ENCODE results near the gene SPG11.
A peak's percentile ranks its signal among the peaks of the same experiment; 100 is the strongest.
"Not testable (repeated sequence)": the region's sequence is repeated elsewhere in the genome, so short reads cannot be mapped to it uniquely, and the experiment has no call there.

The SPG11 gene, protein sequence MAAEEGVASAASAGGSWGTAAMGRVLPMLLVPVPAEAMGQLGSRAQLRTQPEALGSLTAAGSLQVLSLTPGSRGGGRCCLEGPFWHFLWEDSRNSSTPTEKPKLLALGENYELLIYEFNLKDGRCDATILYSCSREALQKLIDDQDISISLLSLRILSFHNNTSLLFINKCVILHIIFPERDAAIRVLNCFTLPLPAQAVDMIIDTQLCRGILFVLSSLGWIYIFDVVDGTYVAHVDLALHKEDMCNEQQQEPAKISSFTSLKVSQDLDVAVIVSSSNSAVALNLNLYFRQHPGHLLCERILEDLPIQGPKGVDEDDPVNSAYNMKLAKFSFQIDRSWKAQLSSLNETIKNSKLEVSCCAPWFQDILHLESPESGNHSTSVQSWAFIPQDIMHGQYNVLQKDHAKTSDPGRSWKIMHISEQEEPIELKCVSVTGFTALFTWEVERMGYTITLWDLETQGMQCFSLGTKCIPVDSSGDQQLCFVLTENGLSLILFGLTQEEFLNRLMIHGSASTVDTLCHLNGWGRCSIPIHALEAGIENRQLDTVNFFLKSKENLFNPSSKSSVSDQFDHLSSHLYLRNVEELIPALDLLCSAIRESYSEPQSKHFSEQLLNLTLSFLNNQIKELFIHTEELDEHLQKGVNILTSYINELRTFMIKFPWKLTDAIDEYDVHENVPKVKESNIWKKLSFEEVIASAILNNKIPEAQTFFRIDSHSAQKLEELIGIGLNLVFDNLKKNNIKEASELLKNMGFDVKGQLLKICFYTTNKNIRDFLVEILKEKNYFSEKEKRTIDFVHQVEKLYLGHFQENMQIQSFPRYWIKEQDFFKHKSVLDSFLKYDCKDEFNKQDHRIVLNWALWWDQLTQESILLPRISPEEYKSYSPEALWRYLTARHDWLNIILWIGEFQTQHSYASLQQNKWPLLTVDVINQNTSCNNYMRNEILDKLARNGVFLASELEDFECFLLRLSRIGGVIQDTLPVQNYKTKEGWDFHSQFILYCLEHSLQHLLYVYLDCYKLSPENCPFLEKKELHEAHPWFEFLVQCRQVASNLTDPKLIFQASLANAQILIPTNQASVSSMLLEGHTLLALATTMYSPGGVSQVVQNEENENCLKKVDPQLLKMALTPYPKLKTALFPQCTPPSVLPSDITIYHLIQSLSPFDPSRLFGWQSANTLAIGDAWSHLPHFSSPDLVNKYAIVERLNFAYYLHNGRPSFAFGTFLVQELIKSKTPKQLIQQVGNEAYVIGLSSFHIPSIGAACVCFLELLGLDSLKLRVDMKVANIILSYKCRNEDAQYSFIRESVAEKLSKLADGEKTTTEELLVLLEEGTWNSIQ (N-terminal part only)

GRCh38 chr15:44663410-44664308 lies at the start of gene SPG11:
Gene SPG11 (minus strand): TSS chr15:44663662. CDS start chr15:44663647, 15 bp downstream.
- peak; percentile 92 to 97 (median 93) for DNase-seq

DNA sequence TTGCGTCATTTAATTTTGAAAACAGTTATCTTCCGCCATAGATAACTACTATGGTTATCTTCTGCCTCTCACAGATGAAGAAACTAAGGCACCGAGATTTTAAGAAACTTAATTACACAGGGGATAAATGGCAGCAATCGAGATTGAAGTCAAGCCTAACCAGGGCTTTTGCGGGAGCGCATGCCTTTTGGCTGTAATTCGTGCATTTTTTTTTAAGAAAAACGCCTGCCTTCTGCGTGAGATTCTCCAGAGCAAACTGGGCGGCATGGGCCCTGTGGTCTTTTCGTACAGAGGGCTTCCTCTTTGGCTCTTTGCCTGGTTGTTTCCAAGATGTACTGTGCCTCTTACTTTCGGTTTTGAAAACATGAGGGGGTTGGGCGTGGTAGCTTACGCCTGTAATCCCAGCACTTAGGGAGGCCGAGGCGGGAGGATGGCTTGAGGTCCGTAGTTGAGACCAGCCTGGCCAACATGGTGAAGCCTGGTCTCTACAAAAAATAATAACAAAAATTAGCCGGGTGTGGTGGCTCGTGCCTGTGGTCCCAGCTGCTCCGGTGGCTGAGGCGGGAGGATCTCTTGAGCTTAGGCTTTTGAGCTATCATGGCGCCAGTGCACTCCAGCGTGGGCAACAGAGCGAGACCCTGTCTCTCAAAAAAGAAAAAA lies 49.0 kb upstream of the SPG11 start:
- peak; percentile 4 to 44 (median 41) for DNase-seq

DNA sequence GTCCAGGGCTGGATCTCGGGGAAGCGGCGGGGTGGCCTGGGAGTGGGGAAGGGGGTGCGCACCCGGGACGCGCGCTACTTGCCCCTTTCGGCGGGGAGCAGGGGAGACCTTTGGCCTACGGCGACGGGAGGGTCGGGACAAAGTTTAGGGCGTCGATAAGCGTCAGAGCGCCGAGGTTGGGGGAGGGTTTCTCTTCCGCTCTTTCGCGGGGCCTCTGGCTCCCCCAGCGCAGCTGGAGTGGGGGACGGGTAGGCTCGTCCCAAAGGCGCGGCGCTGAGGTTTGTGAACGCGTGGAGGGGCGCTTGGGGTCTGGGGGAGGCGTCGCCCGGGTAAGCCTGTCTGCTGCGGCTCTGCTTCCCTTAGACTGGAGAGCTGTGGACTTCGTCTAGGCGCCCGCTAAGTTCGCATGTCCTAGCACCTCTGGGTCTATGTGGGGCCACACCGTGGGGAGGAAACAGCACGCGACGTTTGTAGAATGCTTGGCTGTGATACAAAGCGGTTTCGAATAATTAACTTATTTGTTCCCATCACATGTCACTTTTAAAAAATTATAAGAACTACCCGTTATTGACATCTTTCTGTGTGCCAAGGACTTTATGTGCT lies 48.4 kb upstream of the SPG11 start:
- peak in 2 of 3 experiments; percentile 48 to 58 for DNase-seq

DNA sequence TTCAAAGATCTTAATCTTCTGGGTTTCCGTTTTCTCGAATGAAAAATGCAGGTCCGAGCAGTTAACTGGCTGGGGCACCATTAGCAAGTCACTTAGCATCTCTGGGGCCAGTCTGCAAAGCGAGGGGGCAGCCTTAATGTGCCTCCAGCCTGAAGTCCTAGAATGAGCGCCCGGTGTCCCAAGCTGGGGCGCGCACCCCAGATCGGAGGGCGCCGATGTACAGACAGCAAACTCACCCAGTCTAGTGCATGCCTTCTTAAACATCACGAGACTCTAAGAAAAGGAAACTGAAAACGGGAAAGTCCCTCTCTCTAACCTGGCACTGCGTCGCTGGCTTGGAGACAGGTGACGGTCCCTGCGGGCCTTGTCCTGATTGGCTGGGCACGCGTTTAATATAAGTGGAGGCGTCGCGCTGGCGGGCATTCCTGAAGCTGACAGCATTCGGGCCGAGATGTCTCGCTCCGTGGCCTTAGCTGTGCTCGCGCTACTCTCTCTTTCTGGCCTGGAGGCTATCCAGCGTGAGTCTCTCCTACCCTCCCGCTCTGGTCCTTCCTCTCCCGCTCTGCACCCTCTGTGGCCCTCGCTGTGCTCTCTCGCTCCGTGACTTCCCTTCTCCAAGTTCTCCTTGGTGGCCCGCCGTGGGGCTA lies 47.8 kb upstream of the SPG11 start, which contains the start of the genes B2M and PATL2:
Gene B2M, plus strand, starts transcription at position 422 of the 647 bp plus-strand sequence. Its CDS starts 30 bp downstream, at position 452.
Gene PATL2, minus strand, starts transcription at position 228 of the 647 bp plus-strand sequence. CDS start 34,833 bp downstream, outside the sequence.
- peak; percentile 83 to 95 (median 91) for DNase-seq

- DNase-seq = peak in 2 of 3 experiments; percentile 26 to 43
Measured at GRCh38 chr15:44710236-44711095, 47.0 kb upstream of the SPG11 start.

DNA sequence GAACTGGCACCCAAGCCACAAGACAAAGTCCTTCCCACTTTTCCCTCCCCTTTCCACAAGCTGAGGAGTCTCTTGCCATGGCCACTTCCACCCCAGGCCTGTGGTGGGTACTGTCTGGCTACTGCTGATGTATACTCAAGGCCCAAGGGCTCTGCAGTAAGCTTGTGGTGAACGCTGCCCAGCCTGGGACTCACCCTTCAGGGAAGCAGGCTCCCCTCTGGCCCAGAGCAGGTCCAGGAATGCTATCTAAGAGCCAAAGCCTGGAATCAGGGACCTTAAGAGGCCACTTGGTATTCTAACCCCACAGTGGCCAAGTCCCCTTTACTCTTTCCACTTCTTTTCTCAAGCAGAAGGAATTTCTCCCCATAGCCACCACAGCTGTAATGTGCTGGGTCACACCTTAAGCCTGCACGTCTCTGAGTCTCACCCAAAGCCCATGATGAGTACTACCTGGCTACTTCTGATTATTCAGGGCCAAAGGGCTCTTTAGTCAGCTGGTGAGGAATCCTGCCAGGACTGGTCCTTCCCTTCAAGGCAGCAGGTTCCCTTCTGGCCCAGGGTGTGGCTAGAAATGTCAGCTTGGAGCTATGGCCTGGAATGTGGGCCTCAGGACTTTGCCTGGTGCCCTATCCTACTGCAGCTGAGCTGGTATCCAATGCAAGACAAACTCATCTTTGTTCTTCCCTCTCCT lies 43.6 kb upstream of the SPG11 start:
- no peak for DNase-seq

GRCh38 chr15:44706401-44706800 lies 42.9 kb upstream of the SPG11 start:
- no peak for DNase-seq

GRCh38 chr15:44705986-44706385 lies 42.5 kb upstream of the SPG11 start:
- DNase-seq = no peak

DNA sequence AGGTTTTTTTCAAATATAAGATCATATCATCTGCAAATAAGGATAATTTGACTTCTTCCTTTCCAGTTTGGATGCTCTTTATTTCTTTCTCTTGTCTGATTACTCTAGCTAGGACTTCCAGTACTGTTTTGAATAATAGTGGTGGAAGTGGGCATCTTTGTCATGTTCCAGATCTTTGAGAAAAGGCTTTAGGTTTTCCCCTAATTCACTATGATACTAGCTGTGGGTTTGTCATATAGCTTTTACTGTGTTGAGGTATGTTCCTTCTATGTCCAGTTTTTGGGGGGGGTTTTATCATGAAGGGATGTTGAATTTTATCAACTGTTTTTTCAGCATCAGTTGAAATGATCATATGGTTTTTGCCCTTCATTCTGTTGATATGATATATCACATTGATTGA lies 37.2 kb upstream of the SPG11 start:
- DNase-seq = not testable (repeated sequence)

DNA sequence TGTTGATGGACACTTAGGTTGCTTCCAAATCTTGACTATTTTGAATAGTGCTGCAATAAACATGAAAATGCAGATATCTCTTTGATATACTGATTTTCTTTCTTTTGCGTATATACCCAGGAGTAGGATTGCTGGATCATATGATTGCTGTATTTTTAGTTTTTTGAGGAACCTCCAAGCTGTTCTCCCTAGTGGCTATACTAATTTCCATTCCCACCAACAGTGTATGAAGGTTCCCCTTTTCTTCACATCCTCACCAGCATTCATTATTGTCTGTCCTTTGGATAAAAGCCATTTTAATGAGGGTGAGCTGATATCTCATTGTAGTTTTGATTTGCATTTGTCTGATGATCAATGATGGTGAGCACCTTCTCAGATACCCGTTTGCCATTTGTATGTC lies 35.2 kb upstream of the SPG11 start:
- no peak for DNase-seq

GRCh38 chr15:44697014-44697413 lies 33.6 kb upstream of the SPG11 start:
- DNase-seq = no peak

DNA sequence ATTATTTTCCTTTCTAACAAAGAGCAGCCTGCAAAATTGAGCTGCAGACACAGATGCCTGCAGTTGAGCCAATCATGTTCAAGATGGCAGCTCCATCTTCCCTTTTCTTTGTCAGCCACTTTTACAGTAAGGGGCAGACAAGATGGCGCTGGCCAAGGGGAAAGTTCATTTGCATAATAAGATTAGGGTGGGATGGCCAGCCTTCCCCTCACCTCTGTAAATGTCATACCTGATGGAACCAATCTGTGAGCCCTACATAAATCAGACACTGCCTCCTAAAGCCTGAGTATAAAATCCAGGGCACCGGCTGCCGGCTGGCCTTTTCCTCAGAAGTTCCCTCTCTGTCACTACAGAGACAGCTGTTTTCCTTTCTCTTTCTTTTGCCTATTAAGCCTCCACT lies 31.8 kb upstream of the SPG11 start:
- no peak for DNase-seq

DNA sequence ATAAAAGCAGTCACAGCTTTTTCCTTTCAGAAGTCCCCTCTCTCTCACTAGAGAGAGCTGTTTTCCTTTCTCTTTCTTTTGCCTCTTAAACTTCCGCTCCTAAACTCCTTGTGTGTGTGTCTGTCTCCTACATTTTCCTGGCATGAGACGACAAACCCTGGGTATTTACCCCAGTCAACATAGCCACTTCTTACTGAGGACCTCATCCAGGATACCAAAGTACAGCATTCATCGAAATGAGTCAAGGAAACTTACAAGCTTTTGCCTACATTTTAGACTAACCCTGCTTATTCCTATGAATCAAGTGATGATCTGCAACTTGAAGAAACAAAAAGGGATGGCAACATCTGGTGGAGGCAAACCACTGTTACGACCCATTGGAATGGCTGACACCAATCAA lies 31.0 kb upstream of the SPG11 start:
- DNase-seq = no peak

- no peak for DNase-seq
Measured at GRCh38 chr15:44692659-44693058, 29.2 kb upstream of the SPG11 start.

- DNase-seq = not testable (repeated sequence)
Measured at GRCh38 chr15:44690245-44690644, 26.8 kb upstream of the SPG11 start.

DNA sequence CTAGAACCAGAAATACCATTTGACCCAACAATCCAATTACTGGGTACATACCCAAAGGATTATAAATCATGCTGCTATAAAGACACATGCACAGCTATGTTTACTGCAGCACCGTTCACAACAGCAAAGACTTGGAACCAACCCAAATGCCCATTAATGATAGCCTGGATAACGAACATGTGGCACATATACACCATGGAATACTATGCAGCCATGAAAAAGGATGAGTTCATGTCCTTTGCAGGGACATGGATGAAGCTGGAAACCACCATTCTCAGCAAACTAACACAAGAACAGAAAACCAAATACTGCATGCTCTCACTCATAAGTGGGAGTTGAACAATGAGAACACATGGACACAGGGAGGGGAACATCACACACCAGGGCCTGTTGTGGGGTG lies 25.9 kb upstream of the SPG11 start:
- DNase-seq = not testable (repeated sequence)

DNA sequence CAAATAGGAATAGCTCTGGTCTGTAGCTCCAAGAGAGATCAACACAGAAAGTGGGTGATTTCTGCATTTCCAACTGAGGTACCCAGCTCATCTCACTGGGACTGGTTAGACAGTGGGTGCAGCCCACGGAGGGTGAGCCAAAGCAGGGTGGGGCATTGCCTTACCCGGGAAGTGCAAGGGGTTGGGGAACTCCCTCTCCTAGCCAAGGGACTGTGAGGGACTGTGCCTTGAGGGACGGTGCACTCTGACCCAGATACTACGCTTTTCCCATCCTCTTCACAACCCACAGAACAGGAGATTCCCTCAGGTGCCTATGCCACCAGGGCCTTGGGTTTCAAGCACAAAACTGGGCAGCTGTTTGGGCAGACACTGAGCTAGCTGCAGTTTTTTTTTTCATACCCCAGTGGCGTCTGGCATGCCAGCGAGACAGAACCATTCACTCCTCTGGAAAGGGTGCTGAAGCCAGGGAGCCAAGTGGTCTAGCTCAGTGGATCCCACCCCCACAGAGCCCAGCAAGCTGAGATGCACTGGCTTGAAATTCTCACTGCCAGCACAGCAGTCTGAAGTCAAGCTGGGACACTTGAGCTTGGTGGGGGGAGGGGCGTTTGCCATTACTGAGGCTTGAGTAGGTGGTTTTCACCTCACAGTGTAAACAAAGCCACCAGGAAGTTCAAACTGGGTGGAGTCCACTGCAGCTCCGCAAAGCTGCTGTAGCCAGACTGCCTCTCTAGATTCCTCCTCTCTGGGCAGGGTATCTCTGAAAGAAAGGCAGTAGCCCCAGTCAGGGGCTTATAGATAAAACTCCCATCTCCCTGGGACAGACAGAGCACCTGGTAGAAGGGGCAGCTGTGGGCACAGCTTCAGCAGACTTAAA lies 19.6 kb upstream of the SPG11 start:
- DNase-seq = peak; percentile 58 to 82 (median 78)
